Measurements from ENCODE around the gene GLCCI1. TPM values are rescaled to one million over a fixed set of nuclear protein-coding genes. Genes with fewer than 3 reads are reported as not detected.

The GLCCI1 gene
- polyA plus RNA-seq, 2 of the 4 experiments (the other 2 are of a cell fraction): 1.2 to 2.8 TPM

GRCh38 chr7:8133188-8133848 lies 164.7 kb downstream of the GLCCI1 start:
- POLR2A ChIA-PET: no interaction called here
- DNase-seq (ENCODE audit: low read depth in 1 of 2, low spot score in 1 of 2) (no peak), FAIRE-seq (no peak), ATAC-seq (no peak)
- Histone ChIP-seq H3K4me2 (no peak overlapping the region), H3K4me1 (no peaks in the 10 kb centered on the region), H3K9me3 (no peaks in the 10 kb centered on the region), H3K4me3 (no peak overlapping the region), H3K27ac (no peak overlapping the region)
- WGBS (ENCODE audit: missing lambda C conversion rate): 32% methylated on average over 2 of the region's 2 CpGs
- TF ChIP-seq, protein P1, sequence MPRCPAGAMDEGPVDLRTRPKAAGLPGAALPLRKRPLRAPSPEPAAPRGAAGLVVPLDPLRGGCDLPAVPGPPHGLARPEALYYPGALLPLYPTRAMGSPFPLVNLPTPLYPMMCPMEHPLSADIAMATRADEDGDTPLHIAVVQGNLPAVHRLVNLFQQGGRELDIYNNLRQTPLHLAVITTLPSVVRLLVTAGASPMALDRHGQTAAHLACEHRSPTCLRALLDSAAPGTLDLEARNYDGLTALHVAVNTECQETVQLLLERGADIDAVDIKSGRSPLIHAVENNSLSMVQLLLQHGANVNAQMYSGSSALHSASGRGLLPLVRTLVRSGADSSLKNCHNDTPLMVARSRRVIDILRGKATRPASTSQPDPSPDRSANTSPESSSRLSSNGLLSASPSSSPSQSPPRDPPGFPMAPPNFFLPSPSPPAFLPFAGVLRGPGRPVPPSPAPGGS (IDR thresholded peaks at IDR 0.05): no peak
- no peak for TF ChIP-seq HOXB13 (CRISPR knock-in tag; IDR thresholded peaks at IDR 0.05; ENCODE audit: low read depth)
- TF ChIP-seq RARB (CRISPR knock-in tag; IDR thresholded peaks at IDR 0.05): no peak
- no peak for TF ChIP-seq POLR2A (IDR thresholded peaks at IDR 0.05; ENCODE audit: low read length)
- no peak for TF ChIP-seq MYC (IDR thresholded peaks at IDR 0.05; ENCODE audit: borderline replicate concordance, low read length)
- TF ChIP-seq KDM5A (IDR thresholded peaks at IDR 0.05): no peak
- CTCF ChIA-PET: interaction anchor here (0.7 kb wide), 1 partner anchor 337 kb away, joined by 3 read pairs; no protein-coding TSS in a partner anchor

GRCh38 chr7:8134089-8134733 lies 165.6 kb downstream of the GLCCI1 start:
- CTCF ChIA-PET: interaction anchor here (1.0 kb wide), 1 partner anchor 316 kb away, joined by 3 read pairs; no protein-coding TSS in a partner anchor
- DNase-seq (ENCODE audit: low read depth in 1 of 2, low spot score in 1 of 2) (no peak), FAIRE-seq (no peak), ATAC-seq (no peak)
- Histone ChIP-seq H3K4me3 (no peak overlapping the region), H3K4me2 (no peak overlapping the region), H3K27ac (no peak overlapping the region), H3K4me1 (no peaks in the 10 kb centered on the region), H3K9me3 (no peaks in the 10 kb centered on the region)
- peak; percentile 29 for TF ChIP-seq MAFK (IDR thresholded peaks at IDR 0.05; ENCODE audit: partially characterized antibody)
- TF ChIP-seq ZNF302 (CRISPR knock-in tag; IDR thresholded peaks at IDR 0.05): no peak
- TF ChIP-seq, protein P2, sequence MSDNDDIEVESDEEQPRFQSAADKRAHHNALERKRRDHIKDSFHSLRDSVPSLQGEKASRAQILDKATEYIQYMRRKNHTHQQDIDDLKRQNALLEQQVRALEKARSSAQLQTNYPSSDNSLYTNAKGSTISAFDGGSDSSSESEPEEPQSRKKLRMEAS (IDR thresholded peaks at IDR 0.05): no peak
- no peak for TF ChIP-seq CHD4 (IDR thresholded peaks at IDR 0.05; ENCODE audit: borderline replicate concordance)
- TF ChIP-seq SMC3 (IDR thresholded peaks at IDR 0.05): no peak
- POLR2A ChIA-PET: no interaction called here
- WGBS (ENCODE audit: missing lambda C conversion rate): 45% methylated on average over 10 of the region's 10 CpGs

GRCh38 chr7:8135417-8135816 lies 166.8 kb downstream of the GLCCI1 start:
- no peak for TF ChIP-seq FOSB (CRISPR knock-in tag; IDR thresholded peaks at IDR 0.05)
- TF ChIP-seq HOXA7 (CRISPR knock-in tag; IDR thresholded peaks at IDR 0.05): no peak
- no peak for TF ChIP-seq HES2 (IDR thresholded peaks at IDR 0.05)
- no peak for TF ChIP-seq POLR2AphosphoS2 (conservative IDR thresholded peaks at IDR 0.05; ENCODE audit: low read length)
- TF ChIP-seq TFCP2L1 (CRISPR knock-in tag; IDR thresholded peaks at IDR 0.05): no peak
- no peak for TF ChIP-seq CTCF (IDR thresholded peaks at IDR 0.05)
- no peak for TF ChIP-seq HEYL (CRISPR knock-in tag; IDR thresholded peaks at IDR 0.05)
- TF ChIP-seq ZC3H11A (IDR thresholded peaks at IDR 0.05): no peak
- TF ChIP-seq KDM1A (IDR thresholded peaks at IDR 0.05; ENCODE audit: low read depth): no peak
- no peak for TF ChIP-seq SREBF2 (IDR thresholded peaks at IDR 0.05)
- no peak for TF ChIP-seq GATA3 (IDR thresholded peaks at IDR 0.05; ENCODE audit: borderline replicate concordance)
- TF ChIP-seq, protein P1 (IDR thresholded peaks at IDR 0.05): no peak
- TF ChIP-seq TP53 (CRISPR knock-in tag; IDR thresholded peaks at IDR 0.05): no peak
- TF ChIP-seq, protein P3, sequence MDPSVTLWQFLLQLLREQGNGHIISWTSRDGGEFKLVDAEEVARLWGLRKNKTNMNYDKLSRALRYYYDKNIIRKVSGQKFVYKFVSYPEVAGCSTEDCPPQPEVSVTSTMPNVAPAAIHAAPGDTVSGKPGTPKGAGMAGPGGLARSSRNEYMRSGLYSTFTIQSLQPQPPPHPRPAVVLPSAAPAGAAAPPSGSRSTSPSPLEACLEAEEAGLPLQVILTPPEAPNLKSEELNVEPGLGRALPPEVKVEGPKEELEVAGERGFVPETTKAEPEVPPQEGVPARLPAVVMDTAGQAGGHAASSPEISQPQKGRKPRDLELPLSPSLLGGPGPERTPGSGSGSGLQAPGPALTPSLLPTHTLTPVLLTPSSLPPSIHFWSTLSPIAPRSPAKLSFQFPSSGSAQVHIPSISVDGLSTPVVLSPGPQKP (IDR thresholded peaks at IDR 0.05; ENCODE audit: low read depth, low read length): no peak
- no peak for TF ChIP-seq ATOH8 (CRISPR knock-in tag; IDR thresholded peaks at IDR 0.05; ENCODE audit: low read depth)
- no peak for TF ChIP-seq MAZ (IDR thresholded peaks at IDR 0.05; ENCODE audit: borderline replicate concordance, low read depth, low read length)
- no peak for TF ChIP-seq HOXB5 (CRISPR knock-in tag; IDR thresholded peaks at IDR 0.05)
- DNase-seq (ENCODE audit: low read depth in 1 of 2, low spot score in 1 of 2) (no peak), FAIRE-seq (no peak), ATAC-seq (no peak)
- H3K4me2 ChIP-seq: no peak overlapping the region
- H3K4me3 ChIP-seq: no peak overlapping the region
- CTCF ChIA-PET: interaction anchor here (1.0 kb wide), 1 partner anchor 315 kb away, joined by 3 read pairs; no protein-coding TSS in a partner anchor
- H3K27ac ChIP-seq: no peak overlapping the region
- WGBS (ENCODE audit: missing lambda C conversion rate): 85% methylated on average over 3 of the region's 3 CpGs
- H3K4me1 ChIP-seq: no peaks in the 10 kb centered on the region
- POLR2A ChIA-PET: no interaction called here
- no peaks in the 10 kb centered on the region for H3K9me3 ChIP-seq
